RPMI7951 (cell line): ENCODE results near the gene PCDHA10. TPM values are rescaled to one million over a fixed set of nuclear protein-coding genes. Genes with fewer than 3 reads are reported as not detected.
"Not testable (repeated sequence)": the region's sequence is repeated elsewhere in the genome, so short reads cannot be mapped to it uniquely, and the experiment has no call there.

Experiments
- DNase-seq: peaks from one replicate; pipeline ENCODE4 v3.0.0-alpha.2; 2012; ENCODE audit warnings: low read depth
- total RNA-seq: library from RNA; depleted of rRNA; stranded (reverse); fragments of >200 nt; shearing (Covaris generic); gene quantifications from 2 replicates; pipeline ENCODE4 v1.2.3, GENCODE V29; 2014

Gene PCDHA10
- total RNA-seq, 1 experiment from 2014 or later: not detected

DNA sequence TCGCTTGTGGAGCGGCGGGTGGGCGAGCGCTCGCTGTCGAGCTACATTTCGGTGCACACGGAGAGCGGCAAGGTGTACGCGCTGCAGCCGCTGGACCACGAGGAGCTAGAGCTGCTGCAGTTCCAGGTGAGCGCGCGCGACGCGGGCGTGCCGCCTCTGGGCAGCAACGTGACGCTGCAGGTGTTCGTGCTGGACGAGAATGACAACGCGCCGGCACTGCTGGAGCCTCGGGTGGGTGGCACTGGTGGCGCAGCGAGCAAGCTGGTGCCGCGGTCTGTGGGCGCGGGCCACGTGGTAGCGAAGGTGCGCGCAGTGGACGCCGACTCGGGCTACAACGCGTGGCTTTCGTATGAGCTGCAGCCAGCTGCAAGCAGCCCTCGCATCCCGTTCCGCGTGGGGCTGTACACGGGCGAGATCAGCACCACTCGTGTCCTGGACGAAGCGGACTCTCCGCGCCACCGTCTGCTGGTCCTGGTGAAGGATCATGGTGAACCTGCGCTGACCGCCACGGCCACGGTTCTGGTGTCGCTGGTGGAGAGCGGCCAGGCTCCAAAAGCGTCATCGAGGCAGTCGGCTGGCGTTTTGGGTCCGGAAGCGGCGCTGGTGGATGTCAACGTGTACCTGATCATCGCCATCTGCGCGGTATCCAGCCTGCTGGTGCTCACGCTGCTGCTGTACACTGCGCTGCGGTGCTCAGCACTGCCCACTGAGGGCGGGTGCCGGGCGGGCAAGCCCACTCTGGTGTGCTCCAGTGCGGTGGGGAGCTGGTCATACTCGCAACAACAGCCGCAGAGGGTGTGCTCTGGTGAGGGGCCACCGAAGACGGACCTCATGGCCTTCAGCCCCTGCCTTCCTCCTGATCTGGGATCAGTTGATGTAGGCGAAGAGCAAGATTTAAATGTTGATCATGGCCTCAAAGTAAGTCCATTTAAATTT, 12.6 kb upstream of the PCDHA10 start:
- DNase-seq: no peak

DNA sequence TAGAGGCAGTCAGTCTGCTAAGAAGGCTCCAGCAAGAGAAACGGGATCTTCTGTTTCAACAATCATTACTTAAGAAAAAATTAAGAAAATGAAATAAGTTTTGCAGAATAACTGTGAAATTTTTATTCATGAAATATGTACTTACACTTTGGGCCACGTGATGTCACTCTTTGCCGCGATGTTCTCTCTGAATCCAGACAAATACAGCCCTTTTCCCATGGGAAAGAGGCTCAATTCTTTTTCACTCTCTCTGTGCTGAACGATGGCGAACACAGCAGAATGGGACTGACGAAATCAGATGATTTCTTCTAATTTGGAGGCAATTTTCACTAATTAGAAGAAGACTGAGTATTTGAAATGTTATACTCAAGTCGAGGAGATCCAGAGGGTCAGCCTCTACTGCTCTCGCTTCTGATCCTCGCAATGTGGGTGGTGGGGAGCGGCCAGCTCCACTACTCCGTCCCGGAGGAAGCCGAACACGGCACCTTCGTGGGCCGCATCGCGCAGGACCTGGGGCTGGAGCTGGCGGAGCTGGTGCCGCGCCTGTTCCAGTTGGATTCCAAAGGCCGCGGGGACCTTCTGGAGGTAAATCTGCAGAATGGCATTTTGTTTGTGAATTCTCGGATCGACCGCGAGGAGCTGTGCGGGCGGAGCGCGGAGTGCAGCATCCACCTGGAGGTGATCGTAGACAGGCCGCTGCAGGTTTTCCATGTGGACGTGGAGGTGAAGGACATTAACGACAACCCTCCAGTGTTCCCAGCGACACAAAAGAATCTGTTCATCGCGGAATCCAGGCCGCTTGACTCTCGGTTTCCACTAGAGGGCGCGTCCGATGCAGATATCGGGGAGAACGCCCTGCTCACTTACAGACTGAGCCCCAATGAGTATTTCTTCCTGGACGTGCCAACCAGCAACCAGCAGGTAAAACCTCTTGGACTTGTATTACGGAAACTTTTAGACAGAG, 7.3 kb upstream of the PCDHA10 start, which contains the start of gene PCDHA9:
PCDHA9 (plus strand) TSS at position 244 of the 964 bp plus-strand sequence; CDS start at position 358, 114 bp downstream.
- DNase-seq: not testable (repeated sequence)

DNA sequence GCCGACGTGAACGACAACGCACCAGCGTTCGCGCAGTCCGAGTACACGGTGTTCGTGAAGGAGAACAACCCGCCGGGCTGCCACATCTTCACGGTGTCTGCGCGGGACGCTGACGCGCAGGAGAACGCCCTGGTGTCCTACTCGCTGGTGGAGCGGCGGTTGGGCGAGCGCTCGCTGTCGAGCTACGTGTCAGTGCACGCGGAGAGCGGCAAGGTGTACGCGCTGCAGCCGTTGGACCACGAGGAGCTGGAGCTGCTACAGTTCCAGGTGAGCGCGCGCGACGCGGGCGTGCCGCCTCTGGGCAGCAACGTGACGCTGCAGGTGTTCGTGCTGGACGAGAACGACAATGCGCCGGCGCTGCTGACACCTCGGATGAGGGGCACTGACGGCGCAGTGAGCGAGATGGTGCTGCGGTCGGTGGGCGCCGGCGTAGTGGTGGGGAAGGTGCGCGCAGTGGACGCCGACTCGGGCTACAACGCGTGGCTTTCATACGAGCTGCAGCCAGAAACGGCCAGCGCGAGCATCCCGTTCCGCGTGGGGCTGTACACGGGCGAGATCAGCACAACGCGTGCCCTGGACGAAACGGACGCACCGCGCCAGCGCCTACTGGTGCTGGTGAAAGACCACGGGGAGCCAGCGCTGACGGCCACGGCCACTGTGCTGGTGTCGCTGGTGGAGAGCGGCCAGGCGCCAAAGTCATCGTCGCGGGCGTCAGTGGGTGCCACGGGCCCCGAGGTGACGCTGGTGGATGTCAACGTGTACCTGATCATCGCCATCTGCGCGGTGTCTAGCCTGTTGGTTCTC, 5.7 kb upstream of the PCDHA10 start:
- not testable (repeated sequence) for DNase-seq

DNA sequence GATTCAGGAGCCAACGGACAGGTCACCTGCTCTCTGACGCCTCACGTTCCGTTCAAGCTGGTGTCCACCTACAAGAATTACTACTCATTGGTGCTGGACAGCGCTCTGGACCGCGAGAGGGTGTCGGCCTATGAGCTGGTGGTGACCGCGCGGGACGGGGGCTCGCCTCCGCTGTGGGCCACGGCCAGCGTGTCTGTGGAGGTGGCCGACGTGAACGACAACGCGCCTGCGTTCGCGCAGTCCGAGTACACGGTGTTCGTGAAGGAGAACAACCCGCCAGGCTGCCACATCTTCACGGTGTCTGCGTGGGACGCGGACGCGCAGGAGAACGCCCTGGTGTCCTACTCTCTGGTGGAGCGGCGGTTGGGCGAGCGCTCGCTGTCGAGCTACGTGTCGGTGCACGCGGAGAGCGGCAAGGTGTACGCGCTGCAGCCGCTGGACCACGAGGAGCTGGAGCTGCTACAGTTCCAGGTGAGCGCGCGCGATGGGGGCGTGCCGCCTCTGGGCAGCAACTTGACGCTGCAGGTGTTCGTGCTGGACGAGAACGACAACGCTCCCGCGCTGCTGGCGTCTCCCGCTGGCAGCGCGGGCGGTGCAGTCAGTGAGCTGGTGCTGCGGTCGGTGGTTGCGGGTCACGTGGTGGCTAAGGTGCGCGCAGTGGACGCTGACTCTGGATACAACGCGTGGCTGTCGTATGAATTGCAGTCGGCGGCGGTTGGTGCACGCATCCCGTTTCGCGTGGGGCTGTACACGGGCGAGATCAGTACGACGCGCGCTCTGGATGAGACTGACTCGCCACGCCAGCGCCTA, 1.7 kb downstream of the PCDHA10 start:
- DNase-seq: no peak

DNA sequence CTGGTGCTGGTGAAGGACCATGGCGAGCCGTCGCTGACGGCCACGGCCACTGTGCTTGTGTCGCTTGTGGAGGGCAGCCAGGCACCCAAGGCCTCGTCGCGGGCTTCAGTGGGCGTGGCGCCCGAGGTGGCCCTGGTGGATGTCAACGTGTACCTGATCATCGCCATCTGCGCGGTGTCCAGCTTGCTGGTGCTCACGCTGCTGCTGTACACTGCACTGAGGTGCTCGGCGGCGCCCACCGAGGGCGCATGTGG, 2.2 kb downstream of the PCDHA10 start:
- no peak for DNase-seq

DNA sequence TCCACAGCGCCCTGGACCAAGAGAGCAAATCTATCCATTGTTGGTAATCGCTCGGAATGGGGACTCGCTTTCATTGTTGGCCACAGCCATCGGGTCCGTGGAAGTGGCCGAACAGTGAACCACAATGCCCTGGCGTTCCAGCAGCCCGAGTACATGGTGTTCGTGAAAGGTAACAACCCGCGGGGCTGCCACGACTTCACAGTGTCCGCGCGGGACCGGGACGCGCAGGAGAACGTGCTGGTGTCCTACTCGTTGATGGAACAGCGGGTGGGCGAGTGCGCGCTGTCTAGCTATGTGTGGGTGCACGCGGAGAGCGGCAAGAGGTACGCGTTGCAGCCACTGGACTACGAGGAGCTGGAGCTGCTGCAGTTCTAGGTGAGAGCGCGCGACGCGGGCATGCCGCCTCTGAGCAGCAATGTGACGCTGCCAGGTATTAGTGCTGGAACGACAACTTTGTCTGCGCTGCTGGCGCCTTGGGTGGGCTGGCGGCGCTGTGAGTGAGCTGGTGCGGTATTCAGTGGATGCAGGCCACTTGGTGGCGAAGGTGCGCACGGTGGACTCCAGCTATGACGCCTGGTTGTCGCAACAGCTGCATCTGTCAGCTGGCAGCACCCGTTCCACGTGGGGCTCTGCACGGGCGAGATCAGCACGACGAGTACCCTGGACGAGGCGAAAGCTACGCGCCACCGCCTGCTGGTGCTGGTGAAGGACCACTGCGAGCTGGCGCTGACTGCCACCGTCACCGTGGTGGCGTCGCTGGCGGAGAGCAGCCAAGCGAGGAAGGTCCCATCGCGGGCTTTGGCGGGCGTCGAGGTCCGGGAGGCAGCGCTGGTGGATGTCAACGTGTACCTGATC, 7.0 kb downstream of the PCDHA10 start:
- DNase-seq: no peak

DNA sequence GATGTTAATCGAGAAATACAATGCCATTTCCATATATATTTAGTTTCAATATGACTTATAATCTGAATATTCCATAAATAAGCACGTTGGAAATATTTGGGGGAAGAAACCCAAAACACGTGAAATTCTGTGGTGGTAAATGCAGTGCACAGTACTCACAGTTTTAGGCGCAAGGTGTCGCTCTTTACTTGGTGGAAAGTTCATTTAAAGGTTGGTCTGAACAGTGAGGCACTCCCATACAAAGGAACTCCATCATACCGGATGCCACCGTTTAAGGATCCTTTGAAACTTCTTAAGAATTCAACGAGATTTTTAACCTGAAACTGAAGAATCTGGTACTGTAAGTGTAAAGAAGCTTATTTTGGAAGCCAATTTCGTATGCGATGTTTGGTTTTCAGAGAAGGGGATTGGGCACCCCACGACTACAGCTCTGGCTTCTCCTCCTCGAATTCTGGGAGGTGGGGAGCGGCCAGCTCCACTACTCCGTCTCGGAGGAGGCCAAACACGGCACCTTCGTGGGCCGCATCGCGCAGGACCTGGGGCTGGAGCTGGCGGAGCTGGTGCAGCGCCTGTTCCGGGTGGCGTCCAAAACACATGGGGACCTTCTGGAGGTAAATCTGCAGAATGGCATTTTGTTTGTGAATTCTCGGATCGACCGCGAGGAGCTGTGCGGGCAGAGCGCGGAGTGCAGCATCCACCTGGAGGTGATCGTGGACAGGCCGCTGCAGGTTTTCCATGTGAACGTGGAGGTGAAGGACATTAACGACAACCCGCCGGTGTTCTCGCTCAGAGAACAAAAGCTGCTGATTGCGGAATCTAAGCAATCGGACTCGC, 13.2 kb downstream of the PCDHA10 start, which contains the start of gene PCDHA11:
PCDHA11 (plus strand) TSS at position 237 of the 834 bp plus-strand sequence; CDS start at position 384, 147 bp downstream.
- peak; percentile 19 for DNase-seq

DNA sequence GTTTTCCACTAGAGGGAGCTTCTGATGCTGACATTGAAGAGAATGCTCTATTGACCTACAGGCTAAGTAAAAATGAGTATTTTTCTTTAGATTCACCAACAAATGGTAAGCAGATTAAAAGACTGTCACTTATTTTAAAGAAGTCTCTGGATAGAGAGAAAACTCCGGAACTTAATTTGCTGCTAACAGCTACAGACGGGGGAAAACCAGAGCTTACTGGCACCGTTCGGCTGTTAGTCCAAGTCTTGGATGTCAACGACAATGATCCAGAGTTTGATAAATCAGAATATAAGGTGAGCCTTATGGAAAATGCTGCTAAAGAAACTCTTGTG, 13.8 kb downstream of the PCDHA10 start:
- no peak for DNase-seq

DNA sequence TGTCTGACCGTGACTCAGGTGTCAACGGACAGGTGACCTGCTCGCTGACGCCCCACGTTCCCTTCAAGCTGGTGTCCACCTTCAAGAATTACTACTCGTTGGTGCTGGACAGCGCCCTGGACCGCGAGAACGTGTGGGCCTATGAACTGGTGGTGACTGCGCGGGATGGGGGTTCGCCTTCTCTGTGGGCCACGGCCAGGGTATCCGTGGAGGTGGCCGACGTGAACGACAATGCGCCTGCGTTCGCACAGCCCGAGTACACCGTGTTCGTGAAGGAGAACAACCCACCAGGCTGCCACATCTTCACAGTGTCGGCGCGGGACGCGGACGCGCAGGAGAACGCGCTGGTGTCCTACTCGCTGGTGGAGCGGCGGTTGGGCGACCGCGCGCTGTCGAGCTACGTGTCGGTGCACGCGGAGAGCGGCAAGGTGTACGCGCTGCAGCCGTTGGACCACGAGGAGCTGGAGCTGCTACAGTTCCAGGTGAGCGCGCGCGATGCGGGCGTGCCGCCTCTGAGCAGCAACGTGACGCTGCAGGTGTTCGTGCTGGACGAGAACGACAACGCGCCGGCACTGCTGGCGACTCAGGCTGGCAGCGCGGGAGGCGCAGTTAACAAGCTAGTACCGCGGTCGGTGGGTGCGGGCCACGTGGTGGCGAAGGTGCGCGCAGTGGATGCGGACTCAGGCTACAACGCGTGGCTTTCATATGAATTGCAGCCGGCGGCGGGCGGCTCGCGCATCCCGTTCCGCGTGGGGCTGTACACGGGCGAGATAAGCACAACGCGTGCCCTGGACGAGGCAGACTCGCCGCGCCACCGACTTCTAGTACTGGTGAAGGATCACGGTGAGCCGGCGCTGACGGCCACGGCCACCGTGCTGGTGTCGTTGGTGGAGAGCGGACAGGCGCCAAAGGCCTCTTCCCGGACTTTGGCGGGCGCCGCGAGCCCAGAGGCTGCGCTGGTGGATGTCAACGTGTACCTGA, 14.8 kb downstream of the PCDHA10 start:
- DNase-seq: no peak

DNA sequence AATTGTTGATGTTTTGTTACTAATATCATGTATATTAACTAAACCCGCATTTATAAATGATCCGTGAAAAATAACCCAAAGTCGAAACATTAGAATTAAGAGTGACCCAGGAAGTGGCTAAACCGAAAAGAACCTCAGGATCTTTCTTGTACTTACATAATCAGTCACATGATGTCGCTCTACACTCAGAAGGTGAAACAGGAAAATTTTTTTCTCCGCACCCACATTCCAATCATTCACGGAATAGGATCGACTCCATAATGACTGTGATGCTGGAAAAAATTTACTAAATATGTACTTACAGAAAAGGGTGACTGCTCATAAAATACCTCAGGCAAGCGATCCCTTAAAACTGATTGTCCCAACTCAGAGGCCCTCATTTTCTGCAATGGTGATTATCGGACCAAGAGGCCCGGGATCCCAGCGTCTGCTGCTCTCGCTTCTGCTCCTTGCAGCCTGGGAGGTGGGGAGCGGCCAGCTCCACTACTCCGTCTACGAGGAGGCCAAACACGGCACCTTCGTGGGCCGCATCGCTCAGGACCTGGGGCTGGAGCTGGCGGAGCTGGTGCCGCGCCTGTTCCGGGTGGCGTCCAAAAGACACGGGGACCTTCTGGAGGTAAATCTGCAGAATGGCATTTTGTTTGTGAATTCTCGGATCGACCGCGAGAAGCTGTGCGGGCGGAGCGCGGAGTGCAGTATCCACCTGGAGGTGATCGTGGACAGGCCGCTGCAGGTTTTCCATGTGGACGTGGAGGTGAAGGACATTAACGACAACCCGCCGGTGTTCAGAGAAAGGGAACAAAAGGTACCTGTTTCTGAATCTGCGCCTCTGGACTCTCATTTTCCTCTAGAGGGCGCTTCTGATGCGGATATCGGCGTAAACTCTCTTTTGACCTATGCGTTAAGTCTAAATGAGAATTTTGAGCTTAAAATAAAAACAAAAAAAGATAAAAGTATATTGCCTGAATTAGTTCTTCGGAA, 19.7 kb downstream of the PCDHA10 start, which contains the start of gene PCDHA12:
PCDHA12 (plus strand) TSS at position 224 of the 981 bp plus-strand sequence; CDS start at position 389, 165 bp downstream.
- no peak for DNase-seq

DNA sequence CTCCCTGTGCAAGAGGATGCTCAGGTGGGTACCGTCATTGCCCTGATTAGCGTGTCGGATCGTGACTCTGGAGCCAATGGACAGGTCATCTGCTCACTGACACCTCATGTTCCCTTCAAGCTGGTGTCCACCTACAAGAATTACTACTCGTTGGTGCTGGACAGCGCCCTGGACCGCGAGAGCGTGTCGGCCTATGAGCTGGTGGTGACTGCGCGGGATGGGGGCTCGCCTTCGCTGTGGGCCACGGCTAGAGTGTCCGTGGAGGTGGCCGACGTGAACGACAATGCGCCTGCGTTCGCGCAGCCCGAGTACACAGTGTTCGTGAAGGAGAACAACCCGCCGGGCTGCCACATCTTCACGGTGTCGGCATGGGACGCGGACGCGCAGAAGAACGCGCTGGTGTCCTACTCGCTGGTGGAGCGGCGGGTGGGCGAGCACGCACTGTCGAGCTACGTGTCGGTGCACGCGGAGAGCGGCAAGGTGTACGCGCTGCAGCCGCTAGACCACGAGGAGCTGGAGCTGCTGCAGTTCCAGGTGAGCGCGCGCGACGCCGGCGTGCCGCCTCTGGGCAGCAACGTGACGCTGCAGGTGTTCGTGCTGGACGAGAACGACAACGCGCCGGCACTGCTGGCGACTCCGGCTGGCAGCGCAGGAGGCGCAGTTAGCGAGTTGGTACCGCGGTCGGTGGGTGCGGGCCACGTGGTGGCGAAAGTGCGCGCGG, 21.0 kb downstream of the PCDHA10 start:
- not testable (repeated sequence) for DNase-seq

DNA sequence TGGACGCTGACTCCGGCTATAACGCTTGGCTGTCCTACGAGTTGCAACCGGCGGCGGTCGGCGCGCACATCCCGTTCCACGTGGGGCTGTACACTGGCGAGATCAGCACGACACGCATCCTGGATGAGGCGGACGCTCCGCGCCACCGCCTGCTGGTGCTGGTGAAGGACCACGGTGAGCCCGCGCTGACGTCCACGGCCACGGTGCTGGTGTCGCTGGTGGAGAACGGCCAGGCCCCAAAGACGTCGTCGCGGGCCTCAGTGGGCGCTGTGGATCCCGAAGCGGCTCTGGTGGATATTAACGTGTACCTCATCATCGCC, 21.5 kb downstream of the PCDHA10 start:
- no peak for DNase-seq

DNA sequence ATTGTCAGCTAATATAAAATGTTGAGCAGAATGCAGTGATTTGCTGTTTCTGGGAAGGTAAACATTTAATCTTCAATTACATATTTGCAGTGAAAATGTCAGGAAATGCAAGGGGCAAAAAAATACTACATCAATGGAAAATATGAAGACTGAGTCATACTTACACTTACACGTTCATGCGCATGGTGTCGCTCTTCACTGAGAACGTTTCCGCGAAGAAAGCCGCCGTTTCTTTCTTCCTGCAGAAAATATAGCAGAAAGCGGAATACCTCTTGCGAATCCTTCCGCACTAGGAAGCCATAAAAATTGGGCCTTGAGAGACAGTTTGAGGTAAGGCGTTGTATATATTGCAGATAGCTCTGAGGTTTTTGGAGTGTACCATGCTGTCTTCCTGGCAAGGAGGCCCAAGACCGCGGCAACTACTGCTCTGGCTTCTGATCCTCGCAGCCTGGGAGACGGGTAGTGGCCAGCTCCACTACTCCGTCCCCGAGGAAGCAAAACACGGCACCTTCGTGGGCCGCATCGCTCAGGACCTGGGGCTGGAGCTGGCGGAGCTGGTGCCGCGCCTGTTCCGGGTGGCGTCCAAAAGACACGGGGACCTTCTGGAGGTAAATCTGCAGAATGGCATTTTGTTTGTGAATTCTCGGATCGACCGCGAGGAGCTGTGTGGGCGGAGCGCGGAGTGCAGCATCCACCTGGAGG, 26.3 kb downstream of the PCDHA10 start, which contains the start of gene PCDHA13:
PCDHA13 (plus strand) TSS at position 236 of the 702 bp plus-strand sequence; CDS start at position 381, 145 bp downstream.
- peak; percentile 4 for DNase-seq

DNA sequence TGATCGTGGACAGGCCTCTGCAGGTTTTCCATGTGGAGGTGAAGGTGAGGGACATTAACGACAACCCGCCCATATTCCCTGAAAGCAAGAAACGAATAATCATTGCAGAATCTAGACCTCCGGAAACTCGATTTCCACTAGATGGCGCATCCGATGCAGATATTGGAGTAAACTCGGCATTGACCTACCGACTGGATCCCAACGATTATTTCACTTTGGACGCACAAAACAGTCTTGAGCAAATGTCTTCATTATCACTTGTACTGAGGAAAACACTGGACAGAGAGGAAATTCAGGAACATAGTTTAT, 26.8 kb downstream of the PCDHA10 start:
- peak; percentile 9 for DNase-seq

DNA sequence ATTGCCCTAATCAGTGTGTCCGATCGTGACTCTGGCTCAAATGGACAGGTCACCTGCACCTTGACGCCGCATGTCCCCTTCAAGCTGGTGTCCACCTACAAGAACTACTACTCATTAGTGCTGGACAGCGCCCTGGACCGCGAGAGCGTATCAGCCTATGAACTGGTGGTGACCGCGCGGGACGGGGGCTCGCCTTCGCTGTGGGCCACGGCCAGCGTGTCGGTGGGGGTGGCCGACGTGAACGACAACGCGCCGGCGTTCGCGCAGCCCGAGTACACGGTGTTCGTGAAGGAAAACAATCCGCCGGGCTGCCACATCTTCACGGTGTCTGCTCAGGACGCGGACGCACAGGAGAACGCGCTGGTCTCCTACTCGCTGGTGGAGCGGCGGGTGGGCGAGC, 27.7 kb downstream of the PCDHA10 start:
- DNase-seq: no peak
